Measurements from ENCODE around the gene WIPF2. TPM values are rescaled to one million over a fixed set of nuclear protein-coding genes. Genes with fewer than 3 reads are reported as not detected.

Gene WIPF2
- total and polyA plus RNA-seq, 2 of the 8 experiments (the other 6 are each of a cell fraction or from before 2014, with no cell fraction given) = 6.9 to 25.3 TPM

DNA sequence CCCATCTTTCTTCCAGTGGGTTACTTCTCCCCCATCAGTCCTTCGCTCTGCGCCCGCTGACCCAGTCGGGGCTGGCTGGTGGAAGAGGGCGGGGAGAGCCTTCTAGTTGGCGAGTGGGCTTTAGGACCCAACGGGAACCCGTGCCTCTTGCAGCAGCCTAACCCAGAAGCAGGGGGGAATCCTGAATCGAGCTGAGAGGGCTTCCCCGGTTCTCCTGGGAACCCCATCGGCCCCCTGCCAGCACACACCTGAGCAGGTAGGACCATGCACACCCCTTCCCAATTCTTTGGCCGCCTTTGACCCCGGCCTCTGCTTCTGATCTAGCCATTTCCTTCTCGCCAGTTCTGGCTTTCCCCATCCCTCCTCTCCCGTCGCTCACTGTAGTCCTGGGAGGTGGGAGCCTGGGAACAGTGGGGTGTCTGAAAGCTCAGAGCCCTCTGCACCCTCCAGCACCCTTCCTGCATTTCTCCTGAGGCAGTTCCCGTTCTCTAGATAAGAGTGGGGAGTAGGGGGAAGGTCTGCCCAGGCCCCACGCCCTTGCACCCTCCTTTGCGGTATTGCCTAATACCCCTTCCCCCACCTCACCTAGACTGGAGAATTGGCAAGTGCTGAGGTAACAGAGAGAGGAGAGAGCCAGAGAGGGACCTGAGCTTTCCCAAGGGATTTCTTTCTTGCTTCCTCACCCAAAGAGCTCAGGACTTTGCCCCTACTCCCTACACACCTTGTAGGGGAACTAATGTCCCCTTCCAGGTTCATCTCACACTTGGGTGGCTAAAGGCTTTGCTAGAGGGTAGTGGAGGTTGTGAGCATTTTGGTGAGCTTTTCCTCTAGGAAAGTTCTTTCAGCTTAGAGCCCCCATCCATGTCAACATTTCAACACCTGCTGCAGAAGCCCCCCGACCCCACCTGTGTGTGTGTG is 90.2 kb downstream of the WIPF2 start, which contains the start of gene RARA (continued):
- TF ChIP-seq POLR2AphosphoS5 (IDR thresholded peaks at IDR 0.05; ENCODE audit: low read depth, low read length) (no peak), RXRA (IDR thresholded peaks at IDR 0.05; ENCODE audit: insufficient read depth, low read depth, low read length) (no peak), EGR1 (IDR thresholded peaks at IDR 0.05; ENCODE audit: borderline replicate concordance, low read depth, low read length) (peak; percentile 86), JUN (IDR thresholded peaks at IDR 0.05; ENCODE audit: low read depth, low read length) (no peak), CREB1 (IDR thresholded peaks at IDR 0.05) (peak; percentile 62), SUZ12 (IDR thresholded peaks at IDR 0.05; ENCODE audit: low read length) (no peak), KDM4A (IDR thresholded peaks at IDR 0.05; ENCODE audit: low read depth, low read length, severe bottlenecking) (no peak), CBX5 (IDR thresholded peaks at IDR 0.05; ENCODE audit: low read depth, low read length) (no peak), BCL11A (IDR thresholded peaks at IDR 0.05; ENCODE audit: low read depth in 2 of 2, low read length in 2 of 2) (no peak), TBP (IDR thresholded peaks at IDR 0.05; ENCODE audit: low read depth, low read length) (no peak), SIRT6 (IDR thresholded peaks at IDR 0.05; ENCODE audit: low read length) (no peak), RAD21 (IDR thresholded peaks at IDR 0.05 in 1 of 2, conservative IDR thresholded peaks at IDR 0.05 in 1 of 2; ENCODE audit: low read depth in 2 of 2, low read length in 2 of 2) (peak in 1 of 2 experiments; percentile 12; a peak in 1 of 4 replicates), TAF1 (IDR thresholded peaks at IDR 0.05; ENCODE audit: low read depth, low read length) (no peak), SP2 (IDR thresholded peaks at IDR 0.05; ENCODE audit: low read length) (no peak), NRF1 (IDR thresholded peaks at IDR 0.05; ENCODE audit: low read depth, low read length) (no peak), MAFK (IDR thresholded peaks at IDR 0.05; ENCODE audit: low read depth, low read length) (no peak), MAX (IDR thresholded peaks at IDR 0.05) (peak; percentile 8; the same call in 1 of the 2 replicates), GABPA (IDR thresholded peaks at IDR 0.05; ENCODE audit: borderline replicate concordance, insufficient read depth, low read length) (no peak), TEAD4 (IDR thresholded peaks at IDR 0.05; ENCODE audit: low read depth, low read length) (no peak), EP300 (IDR thresholded peaks at IDR 0.05; ENCODE audit: borderline replicate concordance in 1 of 2, low read depth in 2 of 2, low read length in 2 of 2) (no peak), BRCA1 (IDR thresholded peaks at IDR 0.05; ENCODE audit: low read depth, low read length) (no peak), FOSL1 (IDR thresholded peaks at IDR 0.05; ENCODE audit: insufficient read depth, low read depth, low read length) (peak; percentile 96), E2F6 (IDR thresholded peaks at IDR 0.05) (no peak), YY1 (IDR thresholded peaks at IDR 0.05; ENCODE audit: low read depth, low read length) (0 out of 2 replicates have a peak, but pooled peaks have one; percentile 13)
